Kidney (tissue), 14 donors: ENCODE results near the gene OR6P1. TPM values are rescaled to one million over a fixed set of nuclear protein-coding genes. Genes with fewer than 3 reads are reported as not detected.

Experiments used
- DNase-seq, 5 donors: peaks; one replicate each; pipeline ENCODE4 v3.0.0-alpha.2; 2013 to 2020
- FAIRE-seq: peaks from 2 replicates; lab custom pipeline; 2012; peaks lifted over from hg19 to GRCh38; lab: Jason Lieb, UNC
- H3K27ac ChIP-seq, 2 donors: one replicate each; pipeline ENCODE4 v1.7.0; 2013; ENCODE audit warnings: low read depth in 2 of 2, low read length in 2 of 2, inconsistent platforms in 1 of 2
- H3K27me3 ChIP-seq: one replicate; pipeline ENCODE4 v1.7.1; 2013; ENCODE audit warnings: low read length, inconsistent platforms; ENCODE audit not compliant: control insufficient read depth, insufficient read depth
- H3K36me3 ChIP-seq, 3 donors: one replicate each; pipeline versions ENCODE4 v1.7.0 to v1.7.1; 2013; ENCODE audit warnings: low read length in 3 of 3, control low read depth in 1 of 3, inconsistent platforms in 1 of 3; ENCODE audit not compliant: insufficient read depth in 3 of 3, control insufficient read depth in 2 of 3
- H3K4me1 ChIP-seq, 3 donors: one replicate each; pipeline versions ENCODE4 v1.7.0 to v1.7.1; 2013; ENCODE audit warnings: low read length in 3 of 3, inconsistent platforms in 1 of 3, low read depth in 1 of 3; ENCODE audit not compliant: control insufficient read depth in 2 of 3, insufficient read depth in 2 of 3
- H3K4me3 ChIP-seq, 3 donors: one replicate each; pipeline versions ENCODE4 v1.7.0 to v1.8.1; 2013; ENCODE audit warnings: low read length in 3 of 3, control low read depth in 1 of 3, inconsistent platforms in 1 of 3
- H3K9ac ChIP-seq, 3 donors: one replicate each; pipeline versions ENCODE4 v1.7.0 to v1.7.1; 2013; ENCODE audit warnings: low read length in 3 of 3, control low read depth in 1 of 3, inconsistent platforms in 1 of 3
- H3K9me3 ChIP-seq, 3 donors: one replicate each; pipeline versions ENCODE4 v1.7.0 to v1.7.1; 2013; ENCODE audit warnings: low read length in 3 of 3, control low read depth in 1 of 3, inconsistent platforms in 1 of 3; ENCODE audit not compliant: control insufficient read depth in 2 of 3, insufficient read depth in 1 of 3
- intact Hi-C: fragments of 100-400 bp; cut with DNase I; formaldehyde crosslinking; loops from one replicate; pipeline ENCODE4 v1.11.1; 2022
- polyA plus RNA-seq: library from polyadenylated mRNA; stranded (reverse); fragments of 350-450 nt; fragmentation: Illumina TruSeq; extraction: RNeasy Lipid Tissue Mini Kit (QIAGEN cat#74804); gene quantifications from one replicate; pipeline ENCODE4 v1.2.3, GENCODE V29; 2014; ENCODE audit warnings: low read depth, low replicate concordance; ENCODE audit not compliant: insufficient read depth
- total RNA-seq: library from RNA; stranded (reverse); fragmentation: NEBNext Ultra II Directional; extraction: Animal tissue kit (Norgen Biotek cat#: 25700); gene quantifications from one replicate; pipeline ENCODE4 v1.2.1, GENCODE V29; 2021
- TF ChIP-seq, protein P1 (sequence below): IDR thresholded peaks from 3 replicates; pipeline ENCODE4 v1.5.1; 2012; ENCODE audit warnings: mild to moderate bottlenecking, moderate library complexity, borderline replicate concordance; ENCODE audit not compliant: insufficient read depth; ENCODE audit errors: extremely low read depth
- donor health status: control.
- donor health status: control.
- donor health status: control.
- donor health status: control.
- donor health status: control.
- donor health status: DM: yes; HTN: yes; CAD: no.
- donor health status: Normal renal cell carcinoma (clear cell type).

The OR6P1 gene
- total and polyA plus RNA-seq, 2 donors from 2014 or later = not detected

DNA sequence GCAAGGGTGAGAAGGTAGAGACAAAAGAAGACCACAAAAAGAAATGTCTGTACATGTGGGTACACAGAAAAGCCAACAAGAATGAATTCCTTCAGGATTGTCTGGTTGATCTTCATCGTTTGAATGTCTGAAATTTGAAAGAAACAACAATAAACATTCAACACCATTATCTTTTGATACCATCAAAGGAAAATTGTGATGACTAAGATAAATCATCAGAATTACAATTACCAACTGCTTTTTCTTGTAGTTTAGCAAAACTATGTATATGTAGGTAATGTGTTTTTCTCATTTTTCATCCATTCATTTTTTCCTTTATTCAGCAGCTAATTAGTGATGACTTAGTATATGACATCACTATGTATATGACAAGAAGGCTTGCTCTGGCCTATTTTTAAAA, 9.4 kb upstream of the OR6P1 start, which contains the start of gene OR10X1:
TSS of gene OR10X1 (minus strand) at position 167 of the 400 bp plus-strand sequence. CDS start at position 167, 0 bp downstream.
- DNase-seq (no peak), FAIRE-seq (no peak)
- intact Hi-C loops = no loop called here
- TF ChIP-seq, protein P1, sequence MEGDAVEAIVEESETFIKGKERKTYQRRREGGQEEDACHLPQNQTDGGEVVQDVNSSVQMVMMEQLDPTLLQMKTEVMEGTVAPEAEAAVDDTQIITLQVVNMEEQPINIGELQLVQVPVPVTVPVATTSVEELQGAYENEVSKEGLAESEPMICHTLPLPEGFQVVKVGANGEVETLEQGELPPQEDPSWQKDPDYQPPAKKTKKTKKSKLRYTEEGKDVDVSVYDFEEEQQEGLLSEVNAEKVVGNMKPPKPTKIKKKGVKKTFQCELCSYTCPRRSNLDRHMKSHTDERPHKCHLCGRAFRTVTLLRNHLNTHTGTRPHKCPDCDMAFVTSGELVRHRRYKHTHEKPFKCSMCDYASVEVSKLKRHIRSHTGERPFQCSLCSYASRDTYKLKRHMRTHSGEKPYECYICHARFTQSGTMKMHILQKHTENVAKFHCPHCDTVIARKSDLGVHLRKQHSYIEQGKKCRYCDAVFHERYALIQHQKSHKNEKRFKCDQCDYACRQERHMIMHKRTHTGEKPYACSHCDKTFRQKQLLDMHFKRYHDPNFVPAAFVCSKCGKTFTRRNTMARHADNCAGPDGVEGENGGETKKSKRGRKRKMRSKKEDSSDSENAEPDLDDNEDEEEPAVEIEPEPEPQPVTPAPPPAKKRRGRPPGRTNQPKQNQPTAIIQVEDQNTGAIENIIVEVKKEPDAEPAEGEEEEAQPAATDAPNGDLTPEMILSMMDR = no peak
- Histone ChIP-seq H3K9me3 (no peaks in the 10 kb centered on the region), H3K4me3 (no peak within 1 kb of the TSS), H3K9ac (no peak within 1 kb of the TSS), H3K36me3 (no peaks in the 10 kb centered on the region), H3K4me1 (no peaks in the 10 kb centered on the region), H3K27ac (no peak within 1 kb of the TSS), H3K27me3 (no peaks in the 10 kb centered on the region)

- Histone ChIP-seq H3K36me3 (no peaks in the 10 kb centered on the region), H3K9me3 (no peaks in the 10 kb centered on the region), H3K27me3 (no peaks in the 10 kb centered on the region), H3K27ac (no peak overlapping the region), H3K9ac (no peak overlapping the region), H3K4me3 (no peak overlapping the region), H3K4me1 (no peaks in the 10 kb centered on the region)
- FAIRE-seq (no peak), DNase-seq (no peak)
- intact Hi-C loops = no loop called here
- TF ChIP-seq, protein P1 = no peak
These were observed 7.2 kb upstream of the OR6P1 start for GRCh38 chr1:158577561-158577960.

DNA sequence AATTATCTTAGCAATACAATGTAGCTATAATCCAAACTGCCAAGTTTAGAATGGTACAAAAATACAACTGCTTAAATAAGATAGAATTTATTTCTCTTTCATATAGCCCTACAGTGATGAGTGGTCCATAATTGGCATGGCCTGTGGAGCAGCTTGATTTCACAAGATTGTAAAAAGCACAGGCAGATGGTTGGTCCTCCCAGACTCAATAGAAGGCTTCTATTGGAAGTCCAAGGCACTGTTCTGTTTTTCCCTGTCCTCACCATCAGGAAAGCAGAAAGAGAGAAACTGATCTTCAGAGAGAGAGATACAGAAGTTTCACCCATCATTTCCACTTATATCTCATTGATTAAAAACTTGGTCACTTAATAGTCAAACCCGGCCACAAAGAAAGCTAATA, 1.8 kb upstream of the OR6P1 start:
- Histone ChIP-seq H3K27ac (no peak overlapping the region), H3K4me3 (no peak overlapping the region), H3K9me3 (no peaks in the 10 kb centered on the region), H3K4me1 (no peaks in the 10 kb centered on the region), H3K27me3 (no peaks in the 10 kb centered on the region), H3K36me3 (no peaks in the 10 kb centered on the region), H3K9ac (no peak overlapping the region)
- TF ChIP-seq, protein P1 = no peak
- FAIRE-seq = no peak
- intact Hi-C loops = no loop called here
- no peak for DNase-seq

DNA sequence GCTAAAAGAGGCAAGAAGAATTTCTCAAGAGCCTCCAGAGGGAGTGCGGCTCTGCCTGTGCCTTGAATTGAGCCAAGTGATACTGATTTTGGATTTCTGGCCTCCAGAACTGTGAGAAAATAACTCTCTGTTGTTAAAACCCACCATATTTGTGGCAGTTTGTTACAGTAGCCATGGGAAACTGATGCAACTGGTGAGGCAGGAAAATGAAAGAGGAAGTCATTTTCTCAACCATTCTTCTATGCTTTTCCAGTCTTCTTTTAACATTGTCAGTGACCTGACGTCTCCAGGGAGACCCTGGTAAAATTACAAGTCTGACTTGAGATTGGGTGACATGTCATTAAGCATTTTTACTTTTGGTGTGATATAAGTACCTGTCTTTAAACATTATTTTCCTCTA, 5.8 kb downstream of the OR6P1 start:
- intact Hi-C loops = no loop called here
- H3K4me1 ChIP-seq = no peaks in the 10 kb centered on the region
- TF ChIP-seq, protein P1 = no peak
- H3K4me3 ChIP-seq = no peak overlapping the region
- H3K36me3 ChIP-seq = no peaks in the 10 kb centered on the region
- DNase-seq = no peak
- H3K9me3 ChIP-seq = no peaks in the 10 kb centered on the region
- FAIRE-seq = no peak
- no peak overlapping the region for H3K9ac ChIP-seq
- H3K27me3 ChIP-seq = no peaks in the 10 kb centered on the region
- no peak overlapping the region for H3K27ac ChIP-seq
